HG03469 (cell line): ENCODE measurements around the gene ITGAX.

ENCODE experiments used
- ATAC-seq: cut with Tn5 transposase; IDR thresholded peaks from one replicate; pipeline ENCODE4 v1.9.1; 2021; ENCODE audit warnings: mild to moderate bottlenecking, moderate library complexity, moderate number of reproducible peaks; ENCODE audit not compliant: unreplicated experiment

The ITGAX gene

DNA sequence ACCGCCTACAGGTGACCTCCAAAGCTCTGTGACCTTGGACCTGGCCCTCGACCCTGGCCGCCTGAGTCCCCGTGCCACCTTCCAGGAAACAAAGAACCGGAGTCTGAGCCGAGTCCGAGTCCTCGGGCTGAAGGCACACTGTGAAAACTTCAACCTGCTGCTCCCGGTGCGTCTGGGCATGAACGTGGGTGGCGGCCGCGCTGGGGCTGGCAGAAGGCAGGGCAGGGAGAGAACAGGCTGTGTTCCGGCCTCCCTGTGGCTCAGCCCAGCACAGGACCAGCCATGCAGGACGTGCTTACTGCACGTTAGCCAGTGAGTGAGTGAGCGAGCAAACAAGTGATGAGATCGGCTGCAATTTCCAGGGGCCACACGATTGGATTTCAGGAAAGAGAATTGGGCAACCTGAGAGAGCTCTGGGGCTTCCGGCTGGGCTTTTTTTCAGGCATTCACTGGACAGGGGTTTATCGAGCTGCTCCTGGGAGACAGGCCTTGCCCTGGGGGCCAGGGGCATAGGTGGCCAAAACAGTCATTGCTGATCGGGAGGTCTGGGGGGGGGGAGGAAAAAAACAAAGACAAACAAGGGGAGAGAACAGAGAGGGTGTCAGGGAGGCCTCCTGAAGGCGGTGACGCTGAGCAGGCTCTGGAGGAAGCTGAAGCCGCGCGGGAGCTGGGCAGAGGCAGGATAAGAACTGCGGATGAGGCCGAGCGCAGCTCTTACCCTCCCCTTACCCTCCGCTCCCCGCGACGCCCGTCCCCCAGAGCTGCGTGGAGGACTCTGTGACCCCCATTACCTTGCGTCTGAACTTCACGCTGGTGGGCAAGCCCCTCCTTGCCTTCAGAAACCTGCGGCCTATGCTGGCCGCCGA lies 16.9 kb downstream of the ITGAX start:
- ATAC-seq: no peak

DNA sequence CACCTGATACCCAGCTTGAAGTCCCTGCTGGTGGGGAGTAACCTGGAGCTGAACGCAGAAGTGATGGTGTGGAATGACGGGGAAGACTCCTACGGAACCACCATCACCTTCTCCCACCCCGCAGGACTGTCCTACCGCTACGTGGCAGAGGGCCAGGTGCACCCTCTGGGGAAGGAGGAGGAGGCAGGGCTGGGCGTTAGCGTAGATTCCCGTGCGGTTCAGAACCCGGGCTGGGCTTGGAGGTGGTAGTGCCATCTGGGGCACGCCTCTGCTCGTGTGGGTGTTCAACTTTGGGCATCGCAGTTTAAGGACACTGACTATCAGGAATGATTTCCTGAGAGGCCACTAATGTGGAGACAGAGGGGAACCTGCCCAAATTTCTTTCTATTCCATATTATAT lies 18.3 kb downstream of the ITGAX start:
- no peak for ATAC-seq

DNA sequence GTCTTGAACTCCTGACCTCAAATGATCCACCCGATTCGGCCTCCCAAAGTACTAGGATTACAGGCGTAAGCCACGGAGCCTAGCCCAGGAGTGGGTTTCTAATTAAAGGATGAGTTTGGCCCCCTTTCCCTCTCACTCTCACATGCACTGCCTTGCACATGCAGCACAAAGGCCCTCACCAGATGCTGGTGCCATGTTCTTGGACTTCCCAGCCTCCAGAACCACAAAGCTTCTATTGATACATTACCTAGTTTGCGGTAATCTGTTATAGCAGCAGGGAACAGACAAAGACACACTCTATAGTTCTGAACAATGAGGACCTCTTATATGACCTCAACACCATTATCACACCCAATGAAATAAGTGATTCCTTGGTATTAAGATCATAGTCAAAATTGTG lies 20.3 kb downstream of the ITGAX start:
- no peak for ATAC-seq

DNA sequence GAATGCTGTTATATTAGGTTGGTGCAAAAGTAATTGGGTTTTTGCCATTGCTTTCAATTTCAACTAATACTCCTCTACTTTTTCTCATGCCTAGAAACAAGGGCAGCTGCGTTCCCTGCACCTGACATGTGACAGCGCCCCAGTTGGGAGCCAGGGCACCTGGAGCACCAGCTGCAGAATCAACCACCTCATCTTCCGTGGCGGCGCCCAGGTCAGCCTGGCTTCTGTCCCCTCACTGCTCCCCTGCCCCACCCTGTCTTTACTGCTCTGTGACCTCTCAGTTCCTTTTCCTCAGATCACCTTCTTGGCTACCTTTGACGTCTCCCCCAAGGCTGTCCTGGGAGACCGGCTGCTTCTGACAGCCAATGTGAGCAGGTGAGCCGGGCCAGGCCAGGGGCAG lies 21.7 kb downstream of the ITGAX start:
- no peak for ATAC-seq

DNA sequence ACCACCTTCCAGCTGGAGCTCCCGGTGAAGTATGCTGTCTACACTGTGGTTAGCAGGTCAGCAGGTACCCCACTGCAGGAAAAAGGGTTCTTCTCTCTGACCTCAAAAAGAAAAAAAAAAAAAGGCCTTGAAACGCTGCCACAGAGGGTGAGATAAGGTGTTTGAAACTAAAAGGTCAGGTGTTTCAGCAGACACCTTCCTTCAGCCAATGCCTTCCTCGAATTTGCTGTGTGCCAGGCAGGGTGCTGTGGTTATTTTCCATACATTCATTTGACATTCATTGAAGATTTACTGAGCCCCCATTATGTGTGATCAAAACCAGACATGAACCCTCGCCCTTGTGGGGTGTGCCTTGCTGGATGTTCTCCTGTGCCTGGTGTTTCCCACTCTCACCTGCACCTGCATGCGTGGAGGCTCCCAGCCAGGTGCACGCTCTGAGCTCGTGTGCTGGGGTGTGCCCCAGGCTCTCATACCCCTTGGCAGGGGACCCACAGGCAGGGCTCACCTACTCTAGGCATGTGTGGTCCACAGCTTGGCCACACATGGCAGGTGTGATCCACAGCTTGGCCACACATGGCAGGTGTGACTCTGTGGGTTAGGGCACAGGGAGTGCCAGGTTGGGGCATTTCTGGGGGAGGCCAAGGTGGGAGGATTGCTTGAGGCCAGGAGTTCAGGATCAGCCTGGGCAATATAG lies 22.4 kb downstream of the ITGAX start:
- no peak for ATAC-seq

DNA sequence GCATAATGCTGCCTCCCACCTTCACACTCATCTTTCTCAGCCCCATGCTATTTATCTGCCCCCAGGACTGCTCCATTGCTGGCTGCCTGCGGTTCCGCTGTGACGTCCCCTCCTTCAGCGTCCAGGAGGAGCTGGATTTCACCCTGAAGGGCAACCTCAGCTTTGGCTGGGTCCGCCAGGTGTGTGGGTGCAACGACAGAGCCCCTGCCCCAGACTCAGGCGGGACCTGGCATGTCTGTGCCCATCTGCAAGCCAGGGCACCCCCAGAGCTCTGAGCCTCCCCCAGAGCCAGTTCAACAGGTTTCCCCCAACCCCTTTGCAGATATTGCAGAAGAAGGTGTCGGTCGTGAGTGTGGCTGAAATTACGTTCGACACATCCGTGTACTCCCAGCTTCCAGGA lies 25.2 kb downstream of the ITGAX start:
- ATAC-seq: no peak

DNA sequence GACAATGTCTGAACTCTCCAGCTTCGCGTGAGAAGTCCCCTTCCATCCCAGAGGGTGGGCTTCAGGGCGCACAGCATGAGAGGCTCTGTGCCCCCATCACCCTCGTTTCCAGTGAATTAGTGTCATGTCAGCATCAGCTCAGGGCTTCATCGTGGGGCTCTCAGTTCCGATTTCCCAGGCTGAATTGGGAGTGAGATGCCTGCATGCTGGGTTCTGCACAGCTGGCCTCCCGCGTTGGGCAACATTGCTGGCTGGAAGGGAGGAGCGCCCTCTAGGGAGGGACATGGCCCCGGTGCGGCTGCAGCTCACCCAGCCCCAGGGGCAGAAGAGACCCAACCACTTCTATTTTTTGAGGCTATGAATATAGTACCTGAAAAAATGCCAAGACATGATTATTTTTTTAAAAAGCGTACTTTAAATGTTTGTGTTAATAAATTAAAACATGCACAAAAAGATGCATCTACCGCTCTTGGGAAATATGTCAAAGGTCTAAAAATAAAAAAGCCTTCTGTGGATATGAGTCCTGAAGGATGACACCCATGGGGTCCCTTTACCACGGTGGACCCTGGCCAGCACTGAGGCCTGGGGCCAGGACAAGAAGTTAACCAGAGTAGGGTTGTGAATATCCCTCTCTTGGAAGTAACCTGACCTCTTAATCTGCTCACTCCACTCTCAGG lies 27.6 kb downstream of the ITGAX start:
- peak; percentile 40 for ATAC-seq

DNA sequence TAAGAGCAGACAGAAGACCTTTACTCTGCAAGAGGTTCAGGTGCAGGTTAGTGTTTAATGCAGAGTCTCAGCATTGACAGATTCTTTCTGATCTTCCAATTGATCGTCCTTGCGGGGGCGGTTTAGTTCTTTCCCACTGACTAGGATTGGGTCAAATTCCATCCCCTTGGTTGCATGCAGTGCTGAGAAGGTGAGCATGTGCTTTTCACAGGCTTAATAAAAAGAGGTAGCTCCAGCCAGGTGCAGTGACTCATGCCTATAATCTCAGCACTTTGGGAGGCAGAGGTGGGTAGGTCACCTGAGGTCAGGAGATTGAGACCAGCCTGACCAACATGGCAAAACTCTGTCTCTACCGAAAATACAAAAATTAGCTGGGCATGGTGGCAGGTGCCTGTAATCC lies 30.7 kb downstream of the ITGAX start:
- ATAC-seq: no peak

DNA sequence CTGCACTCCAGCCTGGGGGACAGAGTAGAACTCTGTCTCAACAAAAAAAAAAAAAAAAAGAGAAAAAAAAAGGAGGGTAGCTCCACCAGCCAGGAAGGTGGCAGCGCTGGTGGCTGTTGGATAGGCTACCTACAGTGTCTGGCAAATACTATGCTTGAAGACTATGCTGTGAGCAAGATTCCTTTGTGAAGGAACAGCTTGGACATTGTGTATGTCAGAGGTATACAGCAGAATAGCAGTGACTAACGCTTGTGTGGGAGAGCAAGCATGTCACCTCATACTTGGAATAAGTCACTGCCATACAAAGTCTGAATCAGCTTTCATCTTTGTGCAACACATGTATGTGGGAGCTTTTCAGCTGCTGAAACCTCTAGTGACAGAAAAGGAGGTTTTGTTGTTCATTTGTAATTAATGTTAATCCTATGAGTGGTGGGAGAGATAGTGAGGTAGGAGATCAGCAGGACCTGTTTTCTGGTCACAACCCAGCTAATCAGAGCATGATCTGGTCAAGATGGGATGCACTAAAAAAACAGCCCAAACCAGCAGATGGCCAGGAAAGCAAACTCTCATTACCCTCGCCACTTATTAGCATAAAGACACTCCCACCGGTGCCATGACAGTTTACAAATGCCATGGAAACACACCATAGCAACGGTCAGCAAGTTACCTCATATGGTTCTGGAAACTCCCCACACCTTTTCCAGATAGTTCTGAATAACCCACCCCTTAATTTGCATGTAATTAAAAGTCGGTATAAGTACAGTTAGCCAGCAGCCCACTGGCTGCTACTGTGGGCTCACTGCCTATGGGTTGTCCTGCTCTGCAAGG lies 31.4 kb downstream of the ITGAX start:
- ATAC-seq: no peak

DNA sequence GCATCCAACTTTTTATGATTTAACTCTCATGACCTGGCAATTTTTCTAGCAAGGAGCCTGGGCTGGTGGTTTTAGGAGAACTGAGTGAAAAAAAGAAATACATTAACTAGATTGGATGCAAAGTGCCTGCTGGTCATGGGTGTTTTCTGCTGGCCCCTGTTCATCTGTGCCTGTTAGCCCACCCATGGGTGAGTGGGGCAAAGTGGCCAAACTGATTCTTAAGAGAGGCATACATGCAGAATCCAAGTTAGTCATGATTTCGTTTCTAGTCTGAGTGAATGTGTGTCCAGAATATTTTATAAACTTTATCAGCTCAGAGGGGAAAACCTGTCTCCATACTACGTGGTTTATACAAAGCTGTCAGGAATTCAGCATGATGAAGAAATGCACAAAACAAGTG lies 33.6 kb downstream of the ITGAX start:
- no peak for ATAC-seq

DNA sequence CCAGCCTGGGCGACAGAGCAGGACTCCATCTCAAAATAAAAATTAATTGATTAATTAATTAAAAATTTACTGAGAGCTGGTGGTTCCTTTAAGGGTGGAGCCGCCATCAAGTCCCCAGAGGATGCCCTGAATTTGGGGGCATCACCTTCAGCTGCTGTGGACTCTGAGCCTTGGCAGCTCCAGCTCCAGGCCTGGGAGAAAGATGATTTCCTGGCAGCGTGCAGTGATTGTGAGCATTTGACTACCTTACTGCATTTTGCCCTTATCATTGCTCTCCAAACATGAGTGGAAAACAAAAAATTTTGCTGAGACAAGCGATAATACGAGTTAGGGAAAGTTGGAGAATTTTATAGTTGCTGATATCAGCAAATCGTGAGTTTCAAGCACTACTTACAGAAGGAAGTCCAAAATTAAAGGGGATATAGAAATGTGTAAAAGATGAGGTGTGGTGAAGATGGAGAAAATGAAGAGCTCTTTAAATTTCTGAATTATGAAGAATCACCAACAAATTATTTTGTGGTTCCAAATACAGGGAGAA lies 35.6 kb downstream of the ITGAX start:
- no peak for ATAC-seq

DNA sequence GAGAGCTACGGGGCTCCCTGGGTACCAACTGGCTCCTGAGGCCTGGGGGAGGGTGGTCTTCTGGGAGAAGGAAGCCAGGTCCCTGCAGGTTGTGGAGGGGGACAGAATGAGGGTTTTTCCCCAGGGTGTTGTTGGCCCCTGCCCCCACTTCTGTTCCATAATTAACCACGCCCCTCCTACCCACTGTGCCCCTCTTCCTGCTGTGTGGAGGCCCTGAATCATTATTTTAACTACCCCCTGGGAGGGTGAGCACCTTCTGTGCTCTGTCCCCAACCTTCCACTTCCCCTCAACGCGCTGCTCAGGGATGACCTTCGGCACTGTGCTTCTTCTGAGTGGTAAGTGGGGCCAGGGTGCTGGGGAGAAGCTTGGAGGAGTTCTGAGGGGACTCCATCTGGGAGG lies 38.1 kb downstream of the ITGAX start, which contains the start of gene ITGAD:
Gene ITGAD, plus strand, starts transcription at position 280 of the 400 bp plus-strand sequence. Its CDS starts 26 bp downstream, at position 306.
- no peak for ATAC-seq

DNA sequence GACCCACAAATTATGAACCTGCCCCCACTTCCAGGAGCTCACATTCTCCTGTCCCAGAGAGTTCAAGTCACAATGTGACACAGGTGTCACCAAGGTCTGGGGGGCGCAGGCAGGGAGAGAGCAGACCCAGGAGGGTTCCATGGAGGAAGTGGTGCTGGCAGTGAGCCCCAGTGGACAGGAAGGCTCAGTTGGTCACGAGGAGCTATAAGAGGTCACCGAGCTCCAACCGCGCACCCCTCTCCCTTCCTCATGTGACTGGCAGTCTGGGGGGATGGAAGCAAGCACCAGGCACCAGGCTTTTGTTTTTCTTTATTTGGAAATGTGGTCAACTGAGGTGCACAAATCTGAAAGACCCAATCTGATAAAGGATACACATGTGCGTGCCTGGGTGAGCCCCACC lies 40.7 kb downstream of the ITGAX start:
- no peak for ATAC-seq

DNA sequence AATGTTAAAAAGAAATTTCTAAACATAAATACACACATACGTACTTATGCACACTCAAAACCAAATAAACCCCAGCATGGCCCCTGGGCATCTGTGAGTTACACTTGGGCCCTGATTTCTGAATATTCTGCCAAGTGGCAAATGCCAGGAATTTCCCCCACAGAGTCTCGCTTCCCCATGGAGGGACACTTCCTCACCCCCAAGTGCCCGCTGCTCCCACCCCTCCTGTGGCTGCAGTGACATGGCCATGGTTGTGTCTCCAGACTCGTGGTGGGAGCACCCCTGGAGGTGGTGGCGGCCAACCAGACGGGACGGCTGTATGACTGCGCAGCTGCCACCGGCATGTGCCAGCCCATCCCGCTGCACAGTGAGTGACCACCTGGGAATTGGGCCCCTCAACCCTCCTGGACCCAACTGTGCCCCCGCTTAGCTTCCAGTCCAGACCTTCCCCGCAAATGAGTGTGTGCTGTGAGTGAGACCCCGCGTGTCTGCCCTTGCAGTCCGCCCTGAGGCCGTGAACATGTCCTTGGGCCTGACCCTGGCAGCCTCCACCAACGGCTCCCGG lies 42.2 kb downstream of the ITGAX start:
- ATAC-seq: no peak

DNA sequence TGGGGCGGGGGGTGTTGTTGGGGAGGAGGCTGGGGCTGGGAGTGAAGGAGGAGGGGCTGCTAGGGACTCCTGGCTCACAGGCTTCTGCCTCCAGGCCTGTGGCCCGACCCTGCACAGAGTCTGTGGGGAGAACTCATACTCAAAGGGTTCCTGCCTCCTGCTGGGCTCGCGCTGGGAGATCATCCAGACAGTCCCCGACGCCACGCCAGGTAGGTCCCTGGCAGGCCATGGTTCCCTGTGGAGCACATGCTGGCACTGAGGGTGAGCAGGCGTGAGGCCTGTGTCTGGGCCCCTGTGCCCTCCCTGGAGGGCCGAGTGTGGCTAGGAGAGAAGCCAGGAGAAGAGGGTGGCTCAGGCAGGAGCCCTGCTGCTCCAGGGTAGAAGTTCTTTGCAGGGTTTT lies 42.7 kb downstream of the ITGAX start:
- no peak for ATAC-seq

DNA sequence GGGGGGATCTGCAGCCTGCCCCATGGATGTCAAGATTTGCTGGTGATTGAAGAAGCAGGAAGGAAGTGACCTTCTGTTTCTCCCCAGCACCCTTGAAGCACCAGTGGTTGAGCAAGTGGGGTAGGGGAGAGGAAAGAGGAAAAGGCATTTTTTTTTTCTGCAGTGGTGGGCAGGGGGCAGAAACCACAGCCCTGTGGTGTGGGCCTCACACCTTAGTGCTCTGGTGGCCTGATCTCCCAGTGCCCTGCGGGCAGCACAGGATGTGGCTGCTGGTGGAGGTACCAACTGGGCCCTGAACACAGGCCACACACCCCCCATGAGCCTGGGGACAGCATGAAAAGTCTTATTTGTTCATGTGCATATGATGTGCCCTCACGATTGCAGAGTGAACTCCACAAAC lies 45.2 kb downstream of the ITGAX start:
- ATAC-seq: no peak

DNA sequence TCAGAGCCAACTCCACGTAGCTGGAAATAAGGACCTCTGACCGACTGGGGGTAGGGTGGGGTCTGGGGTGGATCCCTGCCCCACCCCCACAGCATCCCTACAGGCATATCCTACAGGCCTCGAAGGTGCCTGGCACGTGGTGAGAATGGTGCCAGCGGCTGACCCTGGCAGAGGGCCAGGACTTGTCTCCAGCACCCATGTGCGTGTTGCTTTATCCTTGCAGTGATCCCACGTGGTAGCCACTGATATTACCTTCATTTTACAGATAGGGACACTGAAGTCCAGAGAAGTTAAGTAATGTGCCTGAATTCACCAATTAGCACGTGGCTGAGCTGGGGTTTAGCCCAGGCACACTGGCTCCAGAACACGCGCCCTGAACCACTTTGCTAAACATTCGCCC lies 46.5 kb downstream of the ITGAX start:
- no peak for ATAC-seq

DNA sequence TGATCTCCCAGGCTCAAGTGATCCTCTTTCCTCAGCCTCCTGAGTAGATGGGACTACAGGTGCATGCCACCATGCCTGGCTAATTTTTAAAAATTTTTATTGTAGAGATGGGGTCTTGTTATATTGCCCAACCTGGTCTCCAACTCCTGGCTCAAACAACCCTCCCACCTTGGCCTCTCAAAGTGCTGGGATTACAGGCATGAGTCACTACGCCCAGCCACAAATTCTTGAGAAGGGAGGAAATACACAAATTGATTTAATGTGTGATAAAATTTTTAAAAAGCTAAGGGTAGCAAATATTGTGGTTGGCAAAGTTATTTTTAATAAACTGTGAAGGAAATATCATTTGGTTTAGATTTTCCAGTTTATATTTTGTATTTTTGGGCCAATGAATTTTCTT lies 47.7 kb downstream of the ITGAX start:
- ATAC-seq: no peak

DNA sequence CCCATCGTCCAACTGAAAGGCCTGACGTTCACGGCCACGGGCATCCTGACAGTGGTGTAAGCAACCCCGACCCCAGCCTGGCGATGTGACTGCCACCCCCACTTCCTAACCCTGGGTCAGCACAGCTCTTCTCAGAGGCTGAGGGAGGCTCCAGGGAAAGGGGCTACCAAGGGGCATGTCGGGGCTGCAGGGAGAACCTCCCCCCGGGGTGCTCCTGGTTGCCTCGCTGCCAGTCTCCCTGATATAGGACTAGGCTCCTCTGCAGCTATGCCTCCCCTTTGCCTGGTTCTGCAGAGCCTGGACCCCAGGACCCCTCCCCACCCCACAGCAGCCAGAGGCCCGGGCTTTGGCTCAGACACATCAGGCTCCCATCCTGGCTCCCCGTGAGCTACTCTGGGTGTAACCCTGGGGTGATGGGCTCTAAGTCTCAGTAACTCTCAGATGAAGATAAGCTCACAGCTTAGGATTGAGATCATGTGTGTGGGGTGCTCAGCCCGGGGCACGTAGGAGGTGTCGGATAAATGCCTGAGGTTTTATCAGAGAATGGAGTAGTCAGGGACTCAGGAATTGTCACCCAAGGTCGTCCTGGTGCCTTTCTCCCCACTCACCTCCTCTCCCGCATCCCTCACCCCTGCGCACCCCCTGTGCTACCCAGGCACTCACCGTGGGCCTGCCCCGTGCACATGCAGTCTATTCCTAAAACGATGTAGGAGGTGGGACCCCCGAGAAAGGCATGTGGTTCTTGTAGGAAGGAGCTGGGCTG lies 48.8 kb downstream of the ITGAX start:
- ATAC-seq: no peak
